ENCODE measurements around the gene BACE2.
"Not testable (repeated sequence)": the region's sequence is repeated elsewhere in the genome, so short reads cannot be mapped to it uniquely, and the experiment has no call there.

The BACE2 gene

DNA sequence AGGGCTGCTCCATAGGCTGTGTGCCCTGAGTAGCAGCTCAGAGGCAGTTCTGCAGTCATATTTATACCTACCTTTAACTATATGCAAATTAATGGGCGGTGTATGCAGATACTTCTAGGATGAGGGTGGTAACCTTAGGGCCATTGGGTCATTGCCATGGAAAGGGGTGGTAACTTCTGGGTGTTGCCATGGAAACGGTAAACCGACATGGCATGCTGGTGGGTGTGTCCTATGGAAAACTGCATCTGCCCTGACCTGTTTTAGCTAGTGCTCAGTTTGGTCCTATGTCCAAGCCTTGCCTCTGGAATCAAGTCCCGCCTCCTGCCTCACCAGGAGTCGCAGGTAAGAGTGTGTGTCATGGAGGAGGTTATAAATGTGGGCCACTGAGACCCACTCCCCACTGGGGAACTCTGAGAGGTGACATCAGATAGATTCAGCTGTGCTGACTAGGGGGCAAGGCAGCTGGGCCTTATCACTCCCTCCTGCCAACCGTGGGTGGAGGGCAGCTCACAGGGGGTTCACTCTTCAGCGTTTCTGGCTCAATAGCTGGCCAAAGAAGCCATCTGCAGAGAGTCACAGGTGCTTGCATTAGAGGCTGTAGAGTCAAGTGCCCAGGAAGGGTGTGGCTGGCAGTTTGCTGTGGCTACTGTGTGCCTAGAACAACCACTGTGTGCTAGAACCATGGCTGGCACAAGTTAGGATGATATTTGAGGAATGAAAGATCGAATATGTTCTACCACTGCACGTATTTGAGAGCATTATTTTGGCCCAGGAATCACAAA lies 19.0 kb downstream of the BACE2 start:
- no peak for DNase-seq

DNA sequence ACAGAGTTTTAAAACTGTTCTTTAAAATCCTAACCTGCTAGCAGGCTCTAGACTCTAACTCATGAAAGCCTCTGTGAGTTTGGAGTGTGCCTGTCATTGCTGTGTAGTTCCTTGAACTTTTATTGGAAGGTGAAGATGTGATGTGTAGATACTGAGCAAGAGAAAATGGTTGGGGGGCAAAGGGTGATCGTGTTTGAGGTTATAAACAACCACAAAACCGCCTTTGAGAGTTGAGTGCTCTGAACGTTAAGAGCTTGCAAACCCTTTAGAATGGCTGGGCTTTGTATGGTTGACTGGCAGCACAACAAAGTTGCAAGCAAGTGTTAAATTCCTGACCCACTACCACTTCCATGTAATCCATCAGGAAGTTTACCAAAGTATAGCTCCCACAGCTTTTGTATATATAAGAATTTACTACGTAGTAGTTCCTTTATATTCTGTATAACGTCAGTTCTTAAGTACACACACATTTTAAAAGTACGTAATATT lies 19.6 kb downstream of the BACE2 start:
- DNase-seq: no peak

GRCh38 chr21:41188486-41189149 lies 20.7 kb downstream of the BACE2 start:
- no peak for DNase-seq

GRCh38 chr21:41189150-41189745 lies 21.3 kb downstream of the BACE2 start:
- DNase-seq: no peak

- not testable (repeated sequence) for DNase-seq
These were observed 24.6 kb downstream of the BACE2 start for GRCh38 chr21:41192552-41192951.

- DNase-seq: no peak
These were observed 27.4 kb downstream of the BACE2 start for GRCh38 chr21:41195311-41195710.

DNA sequence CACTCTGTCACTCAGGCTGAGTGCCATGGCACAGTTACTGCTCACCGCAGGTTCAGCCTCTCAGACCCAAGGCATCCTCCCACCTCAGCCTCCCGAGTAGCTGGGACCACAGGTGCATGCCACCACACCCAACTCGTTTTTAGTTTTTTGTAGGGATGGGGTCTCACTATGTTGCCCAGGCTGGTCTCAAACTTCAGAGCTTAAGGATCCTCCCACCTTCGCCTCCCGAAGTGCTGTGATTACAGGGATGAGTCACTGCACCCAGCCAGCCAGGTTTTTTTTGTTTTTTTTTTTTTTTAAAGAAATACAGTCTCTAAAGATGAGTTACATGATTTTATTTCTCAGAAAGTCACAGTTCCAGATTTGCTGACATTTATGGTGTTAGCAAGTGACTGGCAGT lies 29.0 kb downstream of the BACE2 start:
- no peak for DNase-seq

DNA sequence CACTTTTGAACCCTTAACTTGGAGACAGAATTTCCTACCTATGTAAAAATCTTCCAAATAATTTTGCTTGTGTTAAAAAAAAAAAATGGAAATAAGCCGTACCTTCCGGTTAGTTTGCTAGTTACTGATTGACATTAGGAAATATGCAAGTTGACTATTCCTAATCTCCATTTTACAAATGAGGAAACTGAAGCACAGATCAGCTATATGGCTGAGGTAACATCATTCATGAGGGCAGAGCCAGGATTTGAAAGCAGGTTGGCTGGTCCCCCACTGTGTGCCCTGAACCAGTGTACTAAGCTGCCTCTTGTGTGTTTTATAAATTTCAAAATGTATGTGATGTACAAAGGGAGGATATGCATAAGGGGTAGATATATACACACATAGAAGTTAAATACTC lies 29.6 kb downstream of the BACE2 start:
- DNase-seq: no peak

GRCh38 chr21:41198647-41199046 lies 30.7 kb downstream of the BACE2 start:
- DNase-seq: not testable (repeated sequence)

DNA sequence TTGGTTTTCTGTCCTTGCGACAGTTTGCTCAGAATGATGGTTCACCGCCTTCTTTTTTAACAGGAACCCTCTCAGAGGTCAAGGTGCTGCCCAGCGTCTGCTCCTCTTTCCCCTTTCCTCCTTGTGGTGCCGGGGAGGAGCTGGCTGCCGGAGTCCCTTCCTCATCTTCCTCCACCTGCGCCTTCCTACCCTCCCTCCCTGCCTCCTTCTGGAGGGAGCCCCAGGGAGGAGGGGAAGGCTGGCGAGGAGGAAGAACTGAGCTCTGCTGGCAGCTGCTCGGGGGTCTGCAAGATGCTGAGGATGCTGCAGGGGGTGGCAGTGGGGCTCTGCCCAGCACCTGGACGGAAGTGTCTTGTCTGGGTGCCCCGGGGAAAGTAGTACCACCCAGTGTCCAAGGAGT lies 31.2 kb downstream of the BACE2 start:
- no peak for DNase-seq

GRCh38 chr21:41199588-41199987 lies 31.6 kb downstream of the BACE2 start:
- DNase-seq: no peak

GRCh38 chr21:41201385-41201784 lies 33.4 kb downstream of the BACE2 start:
- DNase-seq: no peak

DNA sequence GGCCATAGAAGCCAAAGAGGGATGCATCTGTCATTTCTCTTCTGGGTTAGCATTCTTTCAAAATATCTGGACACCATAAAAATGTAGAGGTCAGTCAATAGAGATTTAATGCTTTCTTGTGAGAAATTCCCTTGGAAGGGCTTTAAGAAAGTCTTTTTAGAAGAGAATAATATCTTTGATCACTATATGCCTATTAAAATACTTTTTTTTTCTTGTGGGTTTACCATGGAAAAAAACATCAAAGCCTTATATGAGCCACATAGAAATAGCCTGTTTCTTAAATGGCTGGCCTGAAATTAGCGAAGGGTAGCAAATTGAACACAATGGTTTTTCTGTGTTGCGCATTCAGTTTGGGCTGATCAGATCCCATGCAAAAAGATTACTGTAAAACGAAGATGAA lies 36.8 kb downstream of the BACE2 start:
- DNase-seq: no peak

DNA sequence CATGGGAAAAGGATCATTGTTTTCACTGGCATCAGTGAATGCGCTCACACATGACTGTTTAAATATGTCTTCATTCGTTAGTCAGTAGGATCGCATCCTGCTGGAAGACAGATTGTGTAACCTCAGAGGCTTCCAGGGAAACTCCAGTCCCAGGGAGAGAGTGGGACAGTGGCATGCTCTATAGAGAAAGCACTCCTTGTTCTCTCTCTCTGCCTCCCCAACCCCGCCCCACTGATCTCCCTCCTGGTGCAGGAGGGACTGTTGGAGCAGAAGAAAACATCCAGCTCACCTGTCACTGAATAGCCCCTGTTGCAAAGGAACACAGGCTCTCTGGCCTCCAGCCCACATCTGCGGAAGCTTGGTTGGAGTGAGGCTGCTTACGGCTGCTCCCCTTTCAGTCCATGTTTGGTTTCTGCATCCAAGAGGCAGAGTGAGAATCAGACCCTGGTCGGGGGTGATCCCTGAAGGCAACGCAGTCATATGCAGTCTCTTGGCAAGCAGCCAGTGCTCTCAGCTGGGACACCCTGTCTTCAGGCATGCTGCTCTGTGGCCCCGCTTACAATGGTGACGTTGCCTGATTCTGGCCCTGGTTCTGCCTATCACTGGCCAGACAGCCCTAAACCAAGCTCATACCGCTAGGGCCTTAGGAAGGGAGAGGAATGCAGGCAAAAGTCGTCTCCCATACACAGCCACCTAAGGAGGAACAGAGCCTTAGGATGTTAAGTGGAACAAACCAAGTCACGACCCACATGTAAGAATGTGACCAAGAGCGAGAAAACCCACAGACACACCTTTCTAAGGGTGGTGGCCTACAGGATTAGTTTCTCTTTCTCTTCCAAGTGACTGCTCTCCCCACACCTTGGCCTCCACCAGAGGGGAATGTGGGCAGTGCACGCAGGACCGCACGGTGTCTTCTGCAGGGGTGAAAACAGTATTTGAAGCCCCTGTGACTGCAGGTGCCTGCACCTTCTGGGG lies 39.7 kb downstream of the BACE2 start:
- DNase-seq: peak; percentile 10

DNA sequence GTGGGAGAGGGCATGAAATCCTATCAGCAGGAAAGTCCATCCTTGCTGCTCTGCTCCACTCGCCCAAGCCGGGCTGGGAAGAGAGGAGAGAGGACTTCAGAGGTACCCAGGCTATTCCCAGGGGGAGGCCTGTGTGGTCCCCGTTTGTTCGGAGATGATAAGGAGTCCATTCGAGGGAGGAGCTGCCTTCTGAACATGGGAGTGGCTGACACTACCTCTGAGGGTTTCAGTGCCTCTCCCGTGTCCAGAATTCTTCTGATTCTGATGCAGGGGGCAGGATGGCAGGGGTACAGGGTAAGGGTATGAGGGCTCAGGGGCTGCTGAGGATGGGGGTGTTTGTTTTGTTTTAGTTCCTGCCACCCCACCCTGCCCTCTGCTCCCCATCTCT lies 40.4 kb downstream of the BACE2 start:
- DNase-seq: no peak

DNA sequence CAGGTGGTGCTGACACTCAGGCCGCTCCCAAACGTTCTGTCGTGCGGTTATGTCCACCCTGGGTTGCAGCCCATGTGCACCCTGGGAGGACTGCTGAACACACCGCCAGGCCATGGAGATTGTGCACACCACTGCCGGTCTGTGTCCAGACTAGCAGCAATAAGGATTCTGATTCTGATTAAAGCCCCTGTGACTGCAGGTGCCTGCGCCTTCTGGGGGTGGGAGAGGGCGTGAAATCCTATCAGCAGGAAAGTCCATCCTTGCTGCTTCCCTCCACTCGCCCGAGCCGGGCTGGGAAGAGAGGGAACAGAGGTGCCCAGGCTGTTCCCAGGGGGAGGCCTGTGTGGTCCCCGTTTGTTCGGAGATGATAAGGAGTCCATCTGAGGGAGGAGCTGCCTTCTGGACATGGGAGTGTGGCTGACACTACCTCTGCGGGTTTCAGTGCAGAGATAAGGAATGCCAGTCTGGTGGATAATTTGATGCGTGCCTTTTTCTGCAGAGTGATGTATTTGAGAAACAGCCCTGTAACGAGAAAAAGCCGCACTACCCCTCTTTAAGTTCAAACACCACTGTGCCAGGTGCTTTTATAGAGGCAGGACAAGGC lies 41.2 kb downstream of the BACE2 start:
- DNase-seq: no peak

- DNase-seq: no peak
These were observed 42.6 kb downstream of the BACE2 start for GRCh38 chr21:41210426-41211059.

GRCh38 chr21:41211060-41211805 lies 43.3 kb downstream of the BACE2 start:
- no peak for DNase-seq

- DNase-seq: no peak
These were observed 45.1 kb downstream of the BACE2 start for GRCh38 chr21:41213021-41213420.

DNA sequence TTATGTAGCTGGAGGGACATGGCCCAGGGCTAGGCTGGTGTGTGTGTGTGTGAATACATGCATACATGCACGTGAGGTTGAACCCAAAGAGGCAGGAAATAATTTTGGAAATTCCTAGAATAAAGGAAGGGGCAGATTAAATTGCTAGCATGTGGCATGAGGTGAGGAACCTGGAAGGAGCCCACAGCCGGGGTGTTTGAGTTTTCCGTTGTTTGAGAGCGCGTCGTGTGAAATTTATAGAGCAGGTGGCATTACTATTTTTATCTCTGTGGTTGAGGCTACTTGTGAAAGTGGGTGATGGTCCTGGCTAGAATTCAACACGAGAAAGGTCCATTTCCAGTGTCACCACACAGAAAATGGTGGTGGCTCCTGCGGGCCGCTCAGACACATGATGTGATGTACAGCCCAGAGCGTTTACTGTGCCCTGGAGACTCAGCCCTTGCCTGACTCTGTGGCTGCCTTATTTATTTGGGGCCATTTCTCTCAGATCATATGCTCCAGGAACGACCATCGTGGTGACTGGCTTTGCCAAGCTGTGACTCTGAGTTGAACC lies 48.0 kb downstream of the BACE2 start:
- DNase-seq: no peak

GRCh38 chr21:41216486-41216885 lies 48.5 kb downstream of the BACE2 start:
- DNase-seq: no peak

Data from midbrain (tissue), 1 donor.